Endothelial cell (in vitro differentiated cells): ENCODE data around the gene SIGLEC1. TPM values are rescaled to one million over a fixed set of nuclear protein-coding genes. Genes with fewer than 3 reads are reported as not detected.
A peak's percentile ranks its signal among the peaks of the same experiment; 100 is the strongest.

Source experiments
- DNase-seq: peaks from one replicate; pipeline ENCODE4 v3.0.0; 2021; ENCODE audit warnings: low spot score
- H3K27ac Mint-ChIP-seq: one replicate; pipeline ENCODE4 v1.8.0; 2021; ENCODE audit warnings: mixed read lengths, inconsistent platforms; ENCODE audit not compliant: unreplicated experiment
- H3K27me3 Mint-ChIP-seq: one replicate; pipeline ENCODE4 v1.8.0; 2021; ENCODE audit warnings: mild to moderate bottlenecking, moderate library complexity, mixed read lengths, inconsistent platforms; ENCODE audit not compliant: unreplicated experiment
- H3K36me3 Mint-ChIP-seq: one replicate; pipeline ENCODE4 v1.8.0; 2021; ENCODE audit warnings: mild to moderate bottlenecking, low read depth, mixed read lengths, inconsistent platforms; ENCODE audit not compliant: unreplicated experiment
- H3K4me1 Mint-ChIP-seq: one replicate; pipeline ENCODE4 v1.8.0; 2021; ENCODE audit warnings: mild to moderate bottlenecking, mixed read lengths, inconsistent platforms; ENCODE audit not compliant: unreplicated experiment
- H3K4me3 Mint-ChIP-seq: one replicate; pipeline ENCODE4 v1.8.0; 2021; ENCODE audit warnings: mild to moderate bottlenecking, mixed read lengths, inconsistent platforms; ENCODE audit not compliant: unreplicated experiment
- H3K9me3 Mint-ChIP-seq: one replicate; pipeline ENCODE4 v1.8.0; 2021; ENCODE audit warnings: mixed read lengths, inconsistent platforms; ENCODE audit not compliant: unreplicated experiment
- CTCF ChIP-seq: fragments of 200-600 bp; sonication (generic); IDR thresholded peaks from one replicate; pipeline ENCODE4 v1.5.0; 2021; ENCODE audit warnings: antibody characterized with exemption; ENCODE audit not compliant: unreplicated experiment
- total RNA-seq: library from RNA; stranded (reverse); fragmentation: NEBNext Ultra II Directional; extraction: Animal tissue kit (Norgen Biotek cat#: 25700); gene quantifications from one replicate; pipeline ENCODE4 v1.2.1, GENCODE V29; 2021; ENCODE audit not compliant: unreplicated experiment

Gene SIGLEC1
- total RNA-seq, 1 donor from 2014 or later: not detected

GRCh38 chr20:3757268-3757667 is 44.9 kb upstream of the SIGLEC1 start:
- no peak for DNase-seq
- Mint-ChIP-seq H3K4me3 (no peak overlapping the region), H3K9me3 (no peaks in the 10 kb centered on the region), H3K27ac (peak overlapping the region; percentile 48), H3K27me3 (peaks cover 23% of the 10 kb centered on the region), H3K4me1 (peaks cover 3% of the 10 kb centered on the region), H3K36me3 (peaks cover 7% of the 10 kb centered on the region)
- no peak for TF ChIP-seq CTCF

GRCh38 chr20:3755814-3756480 is 43.5 kb upstream of the SIGLEC1 start:
- Mint-ChIP-seq H3K9me3 (no peaks in the 10 kb centered on the region), H3K4me1 (peaks cover 3% of the 10 kb centered on the region), H3K36me3 (peaks cover 8% of the 10 kb centered on the region), H3K4me3 (no peak overlapping the region), H3K27ac (no peak overlapping the region), H3K27me3 (peaks cover 25% of the 10 kb centered on the region)
- no peak for TF ChIP-seq CTCF
- DNase-seq: no peak

GRCh38 chr20:3755269-3755668 is 42.9 kb upstream of the SIGLEC1 start:
- Mint-ChIP-seq H3K27ac (no peak overlapping the region), H3K27me3 (peaks cover 28% of the 10 kb centered on the region), H3K4me1 (peaks cover 3% of the 10 kb centered on the region), H3K4me3 (no peak overlapping the region), H3K36me3 (peaks cover 12% of the 10 kb centered on the region), H3K9me3 (no peaks in the 10 kb centered on the region)
- no peak for DNase-seq
- TF ChIP-seq CTCF: no peak

- peaks cover 12% of the 10 kb centered on the region for H3K36me3 Mint-ChIP-seq
- H3K4me1 Mint-ChIP-seq: peaks cover 3% of the 10 kb centered on the region
- H3K4me3 Mint-ChIP-seq: no peak overlapping the region
- no peaks in the 10 kb centered on the region for H3K9me3 Mint-ChIP-seq
- DNase-seq: no peak
- H3K27ac Mint-ChIP-seq: no peak overlapping the region
- no peak for TF ChIP-seq CTCF
- peaks cover 26% of the 10 kb centered on the region for H3K27me3 Mint-ChIP-seq
These were observed 41.9 kb upstream of the SIGLEC1 start for GRCh38 chr20:3754276-3754630.

- Mint-ChIP-seq H3K36me3 (peaks cover 12% of the 10 kb centered on the region), H3K4me1 (peaks cover 3% of the 10 kb centered on the region), H3K9me3 (no peaks in the 10 kb centered on the region), H3K27ac (no peak overlapping the region), H3K4me3 (no peak overlapping the region), H3K27me3 (peaks cover 26% of the 10 kb centered on the region)
- TF ChIP-seq CTCF: no peak
- DNase-seq: no peak
These were observed 41.3 kb upstream of the SIGLEC1 start for GRCh38 chr20:3753501-3754275.
